ENCODE results near the gene PARD3. TPM values are rescaled to one million over a fixed set of nuclear protein-coding genes. Genes with fewer than 3 reads are reported as not detected.
"Not testable (repeated sequence)": the region's sequence is repeated elsewhere in the genome, so short reads cannot be mapped to it uniquely, and the experiment has no call there.

The PARD3 gene
- polyA plus RNA-seq, 2 of the 4 experiments (the other 2 are of a cell fraction), result 110 to 200 TPM

GRCh38 chr10:34391168-34391567, 423.9 kb downstream of the PARD3 start:
- peak in 1 of 2 experiments; percentile 40; a peak in 2 of 5 replicates for TF ChIP-seq RAD21 (conservative IDR thresholded peaks at IDR 0.05 in 1 of 2, IDR thresholded peaks at IDR 0.05 in 1 of 2)
- ATAC-seq; H3K4me3 ChIP-seq; DNase-seq (ENCODE audit: low read depth in 1 of 2, low spot score in 1 of 2); H3K4me2 ChIP-seq; H3K9me3 ChIP-seq; POLR2A ChIA-PET; FAIRE-seq; CTCF ChIA-PET: not testable (repeated sequence)
- WGBS (ENCODE audit: missing lambda C conversion rate), result 76% methylated on average over 3 of the region's 3 CpGs
- H3K27ac ChIP-seq, result peak overlapping the region in 1 of 2 experiments; percentile 39; a peak in 1 of 6 replicates
- peaks cover 35% of the 10 kb centered on the region for H3K4me1 ChIP-seq

GRCh38 chr10:34389801-34390200, 425.3 kb downstream of the PARD3 start:
- no peak for ATAC-seq
- no peak for FAIRE-seq
- WGBS (ENCODE audit: missing lambda C conversion rate), result 77% methylated on average over 3 of the region's 3 CpGs

GRCh38 chr10:34386921-34387320, 428.2 kb downstream of the PARD3 start:
- TF ChIP-seq EP300 (IDR thresholded peaks at IDR 0.05), result no peak
- TF ChIP-seq MAFK (IDR thresholded peaks at IDR 0.05; ENCODE audit: partially characterized antibody), result no peak
- no peak for TF ChIP-seq ZSCAN20 (CRISPR knock-in tag; IDR thresholded peaks at IDR 0.05)
- no peak for TF ChIP-seq REST (IDR thresholded peaks at IDR 0.05)
- no peak for TF ChIP-seq FOSB (CRISPR knock-in tag; IDR thresholded peaks at IDR 0.05)
- TF ChIP-seq ZC3H11A (IDR thresholded peaks at IDR 0.05), result no peak
- TF ChIP-seq RNF2 (IDR thresholded peaks at IDR 0.05; ENCODE audit: borderline replicate concordance, low read depth), result no peak
- TF ChIP-seq RARB (CRISPR knock-in tag; IDR thresholded peaks at IDR 0.05), result no peak
- no peak overlapping the region for H3K4me2 ChIP-seq
- no peaks in the 10 kb centered on the region for H3K9me3 ChIP-seq
- DNase-seq (ENCODE audit: low read depth in 1 of 2, low spot score in 1 of 2) (no peak), FAIRE-seq (no peak), ATAC-seq (no peak)
- H3K27ac ChIP-seq, result no peak overlapping the region
- POLR2A ChIA-PET, result no interaction called here
- H3K4me3 ChIP-seq, result no peak overlapping the region
- CTCF ChIA-PET, result interaction anchor here (0.7 to 1.5 kb wide), 3 partner anchors 39 to 1056 kb away, joined by 3 to 5 read pairs (median 5); no protein-coding TSS in a partner anchor
- H3K4me1 ChIP-seq, result peaks cover 38% of the 10 kb centered on the region
- 94% methylated on average over 3 of the region's 3 CpGs for WGBS (ENCODE audit: missing lambda C conversion rate)

More at GRCh38 chr10:34389801-34390200, 425.3 kb downstream of the PARD3 start:
- Histone ChIP-seq H3K4me3 (no peak overlapping the region), H3K9me3 (no peaks in the 10 kb centered on the region), H3K4me1 (peaks cover 35% of the 10 kb centered on the region), H3K27ac (peak overlapping the region in 1 of 2 experiments; percentile 74; a peak in 4 of 6 replicates), H3K4me2 (no peak overlapping the region)
- ChIA-PET POLR2A (no interaction called here), CTCF (no interaction called here)
- no peak for TF ChIP-seq FOSB (CRISPR knock-in tag; IDR thresholded peaks at IDR 0.05)
- no peak for TF ChIP-seq TP53 (CRISPR knock-in tag; IDR thresholded peaks at IDR 0.05)
- no peak for TF ChIP-seq USF2 (IDR thresholded peaks at IDR 0.05)
- TF ChIP-seq MAFK (IDR thresholded peaks at IDR 0.05; ENCODE audit: partially characterized antibody), result no peak
- no peak for TF ChIP-seq FOXS1 (CRISPR knock-in tag; IDR thresholded peaks at IDR 0.05)
- TF ChIP-seq FOSL2 (IDR thresholded peaks at IDR 0.05), result no peak
- TF ChIP-seq FOSL2 (CRISPR knock-in tag; IDR thresholded peaks at IDR 0.05), result no peak
- TF ChIP-seq POLR2A (IDR thresholded peaks at IDR 0.05; ENCODE audit: low read length), result no peak
- no peak for TF ChIP-seq CBX2 (IDR thresholded peaks at IDR 0.05; ENCODE audit: borderline replicate concordance, low read depth)
- TF ChIP-seq ZC3H11A (IDR thresholded peaks at IDR 0.05), result no peak
- no peak for TF ChIP-seq EHF (CRISPR knock-in tag; IDR thresholded peaks at IDR 0.05)
- no peak for TF ChIP-seq GATA3 (IDR thresholded peaks at IDR 0.05; ENCODE audit: borderline replicate concordance)
- TF ChIP-seq ZNF302 (CRISPR knock-in tag; IDR thresholded peaks at IDR 0.05), result no peak
- no peak for TF ChIP-seq EHMT2 (IDR thresholded peaks at IDR 0.05; ENCODE audit: low read depth)
- no peak for TF ChIP-seq CBX8 (IDR thresholded peaks at IDR 0.05)
- TF ChIP-seq SMC3 (IDR thresholded peaks at IDR 0.05), result no peak
- TF ChIP-seq RFX5 (IDR thresholded peaks at IDR 0.05), result no peak
- TF ChIP-seq BCL3 (IDR thresholded peaks at IDR 0.05), result no peak
- TF ChIP-seq TFCP2L1 (CRISPR knock-in tag; IDR thresholded peaks at IDR 0.05), result no peak
- DNase-seq (ENCODE audit: low read depth in 1 of 2, low spot score in 1 of 2), result no peak

All from A549 (cell line).